ENCODE results near the gene RPS6KC1. TPM values are rescaled to one million over a fixed set of nuclear protein-coding genes. Genes with fewer than 3 reads are reported as not detected.

The RPS6KC1 gene
- total RNA-seq, 2 donors from 2014 or later = 20.7 to 34.1 TPM

- Histone ChIP-seq H3K27me3 (replicated peaks; ENCODE audit: insufficient read depth) (no peaks in the 10 kb centered on the region), H3K4me3 (no peak overlapping the region), H3K36me3 (peaks cover 7% of the 10 kb centered on the region), H3K9me3 (no peaks in the 10 kb centered on the region), H3K4me1 (ENCODE audit: control insufficient read depth in 1 of 2, low read depth in 2 of 2) (no peaks in the 10 kb centered on the region), H3K27ac (no peak overlapping the region)
- no peak for TF ChIP-seq CTCF (IDR thresholded peaks at IDR 0.05)
- DNase-seq (ENCODE audit: low spot score) = no peak
- no peak for ATAC-seq (ENCODE audit: insufficient number of reproducible peaks, low FRiP score, low read depth)
These were observed 194.3 kb downstream of the RPS6KC1 start for GRCh38 chr1:213245260-213245910.

- no peak overlapping the region for H3K4me3 ChIP-seq
- no peak for TF ChIP-seq CTCF (IDR thresholded peaks at IDR 0.05)
- DNase-seq (ENCODE audit: low spot score) (no peak), ATAC-seq (ENCODE audit: insufficient number of reproducible peaks, low FRiP score, low read depth) (no peak)
- H3K4me1 ChIP-seq (ENCODE audit: control insufficient read depth in 1 of 2, low read depth in 2 of 2) = no peaks in the 10 kb centered on the region
- H3K36me3 ChIP-seq = no peaks in the 10 kb centered on the region
- no peaks in the 10 kb centered on the region for H3K27me3 ChIP-seq (replicated peaks; ENCODE audit: insufficient read depth)
- H3K27ac ChIP-seq = no peak overlapping the region
- H3K9me3 ChIP-seq = no peaks in the 10 kb centered on the region
These were observed 196.0 kb downstream of the RPS6KC1 start for GRCh38 chr1:213247038-213247437.

GRCh38 chr1:213249395-213249794 lies 198.4 kb downstream of the RPS6KC1 start:
- ATAC-seq (ENCODE audit: insufficient number of reproducible peaks, low FRiP score, low read depth) = no peak
- no peak overlapping the region for H3K27ac ChIP-seq

GRCh38 chr1:213250041-213250440 lies 199.0 kb downstream of the RPS6KC1 start:
- Histone ChIP-seq H3K9me3 (no peaks in the 10 kb centered on the region), H3K36me3 (no peaks in the 10 kb centered on the region), H3K4me3 (no peak overlapping the region), H3K27ac (no peak overlapping the region), H3K27me3 (replicated peaks; ENCODE audit: insufficient read depth) (no peaks in the 10 kb centered on the region), H3K4me1 (ENCODE audit: control insufficient read depth in 1 of 2, low read depth in 2 of 2) (no peaks in the 10 kb centered on the region)
- ATAC-seq (ENCODE audit: insufficient number of reproducible peaks, low FRiP score, low read depth) = no peak
- DNase-seq (ENCODE audit: low spot score) = no peak
- TF ChIP-seq CTCF (IDR thresholded peaks at IDR 0.05) = no peak

More at GRCh38 chr1:213249395-213249794, 198.4 kb downstream of the RPS6KC1 start:
- no peak overlapping the region for H3K4me3 ChIP-seq
- no peaks in the 10 kb centered on the region for H3K27me3 ChIP-seq (replicated peaks; ENCODE audit: insufficient read depth)
- H3K36me3 ChIP-seq = no peaks in the 10 kb centered on the region
- DNase-seq (ENCODE audit: low spot score) = no peak
- no peaks in the 10 kb centered on the region for H3K9me3 ChIP-seq
- TF ChIP-seq CTCF (IDR thresholded peaks at IDR 0.05) = no peak
- H3K4me1 ChIP-seq (ENCODE audit: control insufficient read depth in 1 of 2, low read depth in 2 of 2) = no peaks in the 10 kb centered on the region

- DNase-seq (ENCODE audit: low spot score) = no peak
- Histone ChIP-seq H3K4me1 (ENCODE audit: control insufficient read depth in 1 of 2, low read depth in 2 of 2) (no peaks in the 10 kb centered on the region), H3K36me3 (no peaks in the 10 kb centered on the region), H3K9me3 (no peaks in the 10 kb centered on the region), H3K27ac (no peak overlapping the region), H3K4me3 (no peak overlapping the region), H3K27me3 (replicated peaks; ENCODE audit: insufficient read depth) (no peaks in the 10 kb centered on the region)
- no peak for TF ChIP-seq CTCF (IDR thresholded peaks at IDR 0.05)
- no peak for ATAC-seq (ENCODE audit: insufficient number of reproducible peaks, low FRiP score, low read depth)
These were observed 199.4 kb downstream of the RPS6KC1 start for GRCh38 chr1:213250446-213250845.

Data from thoracic aorta (tissue), 2 donors.